B cell (primary cell): ENCODE measurements around the gene FYN.

Experiments used
- CTCF ChIP-seq: fragments of 200-600 bp; IDR thresholded peaks from one replicate; pipeline ENCODE4 v1.8.0; 2022; ENCODE audit warnings: antibody characterized with exemption, mild to moderate bottlenecking
- EZH2 ChIP-seq: IDR thresholded peaks from 2 replicates; pipeline ENCODE4 v1.6.1; 2012; ENCODE audit warnings: borderline replicate concordance, low read depth, mild to moderate bottlenecking, moderate library complexity, low read length; ENCODE audit not compliant: insufficient read depth, poor library complexity, severe bottlenecking

GRCh38 chr6:111874025-111874415 is 768 bp upstream of the FYN start:
- TF ChIP-seq CTCF (no peak), EZH2 (no peak)
